Gastroesophageal sphincter (tissue), 3 donors: Measurements from ENCODE around the gene UROC1.

Experiments
- EP300 ChIP-seq: sonication (generic); formaldehyde crosslinking; IDR thresholded peaks from one replicate; pipeline ENCODE4 v1.6.1; 2017; ENCODE audit warnings: antibody characterized with exemption, mild to moderate bottlenecking
- POLR2AphosphoS5 ChIP-seq: sonication (generic); formaldehyde crosslinking; IDR thresholded peaks from one replicate; pipeline ENCODE4 v1.6.1; 2017; ENCODE audit warnings: antibody characterized with exemption
- TF ChIP-seq, protein P1 (sequence below), 4 experiments: fragments of 200-600 bp in 2 of 4; fragments of 450-650 bp in 2 of 4; sonication (generic) in 1 of 4; IDR thresholded peaks; one replicate each; pipeline ENCODE4 v1.5.1; 2017 to 2019; ENCODE audit warnings: antibody characterized with exemption in 4 of 4, mild to moderate bottlenecking in 2 of 4, moderate library complexity in 2 of 4

DNA sequence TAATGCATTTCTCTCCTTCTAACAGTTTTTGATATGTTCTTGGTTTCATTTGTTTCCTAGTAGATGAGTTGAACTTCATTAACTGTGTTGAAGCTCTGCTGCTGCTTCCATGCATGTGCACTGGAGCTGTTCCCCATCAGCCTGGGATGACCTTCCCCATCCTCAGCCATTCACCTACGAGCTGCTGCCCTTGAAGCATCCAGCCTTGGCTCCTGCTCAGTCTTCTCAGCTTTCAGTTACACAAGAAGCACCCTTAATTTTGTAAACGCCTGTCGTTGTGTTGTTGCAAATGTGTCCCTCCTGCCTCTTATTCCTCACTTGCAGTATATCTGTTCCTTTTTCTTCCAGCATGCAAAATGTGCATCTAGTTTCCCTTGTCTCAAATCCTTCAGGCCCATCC, 33.4 kb downstream of the UROC1 start:
- TF ChIP-seq EP300 (no peak), POLR2AphosphoS5 (no peak)
- TF ChIP-seq, protein P1, sequence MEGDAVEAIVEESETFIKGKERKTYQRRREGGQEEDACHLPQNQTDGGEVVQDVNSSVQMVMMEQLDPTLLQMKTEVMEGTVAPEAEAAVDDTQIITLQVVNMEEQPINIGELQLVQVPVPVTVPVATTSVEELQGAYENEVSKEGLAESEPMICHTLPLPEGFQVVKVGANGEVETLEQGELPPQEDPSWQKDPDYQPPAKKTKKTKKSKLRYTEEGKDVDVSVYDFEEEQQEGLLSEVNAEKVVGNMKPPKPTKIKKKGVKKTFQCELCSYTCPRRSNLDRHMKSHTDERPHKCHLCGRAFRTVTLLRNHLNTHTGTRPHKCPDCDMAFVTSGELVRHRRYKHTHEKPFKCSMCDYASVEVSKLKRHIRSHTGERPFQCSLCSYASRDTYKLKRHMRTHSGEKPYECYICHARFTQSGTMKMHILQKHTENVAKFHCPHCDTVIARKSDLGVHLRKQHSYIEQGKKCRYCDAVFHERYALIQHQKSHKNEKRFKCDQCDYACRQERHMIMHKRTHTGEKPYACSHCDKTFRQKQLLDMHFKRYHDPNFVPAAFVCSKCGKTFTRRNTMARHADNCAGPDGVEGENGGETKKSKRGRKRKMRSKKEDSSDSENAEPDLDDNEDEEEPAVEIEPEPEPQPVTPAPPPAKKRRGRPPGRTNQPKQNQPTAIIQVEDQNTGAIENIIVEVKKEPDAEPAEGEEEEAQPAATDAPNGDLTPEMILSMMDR (IDR thresholded peaks at IDR 0.05), result no peak
